ENCODE measurements around the gene TEX55.

DNA sequence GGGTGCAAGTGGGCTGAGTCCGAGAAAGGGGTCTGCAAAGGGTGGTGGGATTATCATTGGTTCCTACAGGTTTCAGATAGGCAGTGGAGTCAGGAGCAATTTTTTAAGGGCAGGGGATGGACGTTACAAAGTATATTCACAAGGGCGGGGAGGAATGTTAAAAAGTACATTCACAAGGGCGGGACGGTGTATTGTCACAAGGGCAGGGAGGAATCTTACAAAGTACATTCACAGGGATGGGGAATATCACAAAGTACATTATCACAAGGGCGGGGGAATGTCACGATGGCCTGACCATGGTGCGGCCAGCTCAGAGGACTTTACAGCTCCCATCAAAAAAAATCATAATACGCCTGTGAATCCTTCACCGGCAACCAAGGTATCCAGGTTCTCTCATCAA lies 20.6 kb upstream of the TEX55 start:
- TF ChIP-seq, protein P1, sequence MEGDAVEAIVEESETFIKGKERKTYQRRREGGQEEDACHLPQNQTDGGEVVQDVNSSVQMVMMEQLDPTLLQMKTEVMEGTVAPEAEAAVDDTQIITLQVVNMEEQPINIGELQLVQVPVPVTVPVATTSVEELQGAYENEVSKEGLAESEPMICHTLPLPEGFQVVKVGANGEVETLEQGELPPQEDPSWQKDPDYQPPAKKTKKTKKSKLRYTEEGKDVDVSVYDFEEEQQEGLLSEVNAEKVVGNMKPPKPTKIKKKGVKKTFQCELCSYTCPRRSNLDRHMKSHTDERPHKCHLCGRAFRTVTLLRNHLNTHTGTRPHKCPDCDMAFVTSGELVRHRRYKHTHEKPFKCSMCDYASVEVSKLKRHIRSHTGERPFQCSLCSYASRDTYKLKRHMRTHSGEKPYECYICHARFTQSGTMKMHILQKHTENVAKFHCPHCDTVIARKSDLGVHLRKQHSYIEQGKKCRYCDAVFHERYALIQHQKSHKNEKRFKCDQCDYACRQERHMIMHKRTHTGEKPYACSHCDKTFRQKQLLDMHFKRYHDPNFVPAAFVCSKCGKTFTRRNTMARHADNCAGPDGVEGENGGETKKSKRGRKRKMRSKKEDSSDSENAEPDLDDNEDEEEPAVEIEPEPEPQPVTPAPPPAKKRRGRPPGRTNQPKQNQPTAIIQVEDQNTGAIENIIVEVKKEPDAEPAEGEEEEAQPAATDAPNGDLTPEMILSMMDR (IDR thresholded peaks at IDR 0.05) = no peak
- TF ChIP-seq CHD2 (IDR thresholded peaks at IDR 0.05; ENCODE audit: low read length, partially characterized antibody) (no peak), TAF1 (IDR thresholded peaks at IDR 0.05; ENCODE audit: borderline replicate concordance, low read depth, low read length) (no peak), TCF12 (IDR thresholded peaks at IDR 0.05) (no peak), EZH2phosphoT487 (IDR thresholded peaks at IDR 0.05; ENCODE audit: borderline replicate concordance, low read depth) (no peak), SIN3A (IDR thresholded peaks at IDR 0.05; ENCODE audit: borderline replicate concordance, low read depth, low read length) (no peak), FOXM1 (IDR thresholded peaks at IDR 0.05; ENCODE audit: low read depth) (no peak), NFIC (IDR thresholded peaks at IDR 0.05; ENCODE audit: borderline replicate concordance) (no peak)
- TF ChIP-seq, protein P2, sequence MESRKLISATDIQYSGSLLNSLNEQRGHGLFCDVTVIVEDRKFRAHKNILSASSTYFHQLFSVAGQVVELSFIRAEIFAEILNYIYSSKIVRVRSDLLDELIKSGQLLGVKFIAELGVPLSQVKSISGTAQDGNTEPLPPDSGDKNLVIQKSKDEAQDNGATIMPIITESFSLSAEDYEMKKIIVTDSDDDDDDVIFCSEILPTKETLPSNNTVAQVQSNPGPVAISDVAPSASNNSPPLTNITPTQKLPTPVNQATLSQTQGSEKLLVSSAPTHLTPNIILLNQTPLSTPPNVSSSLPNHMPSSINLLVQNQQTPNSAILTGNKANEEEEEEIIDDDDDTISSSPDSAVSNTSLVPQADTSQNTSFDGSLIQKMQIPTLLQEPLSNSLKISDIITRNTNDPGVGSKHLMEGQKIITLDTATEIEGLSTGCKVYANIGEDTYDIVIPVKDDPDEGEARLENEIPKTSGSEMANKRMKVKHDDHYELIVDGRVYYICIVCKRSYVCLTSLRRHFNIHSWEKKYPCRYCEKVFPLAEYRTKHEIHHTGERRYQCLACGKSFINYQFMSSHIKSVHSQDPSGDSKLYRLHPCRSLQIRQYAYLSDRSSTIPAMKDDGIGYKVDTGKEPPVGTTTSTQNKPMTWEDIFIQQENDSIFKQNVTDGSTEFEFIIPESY (IDR thresholded peaks at IDR 0.05; ENCODE audit: borderline replicate concordance, low read depth) = no peak
